ENCODE measurements around the gene FAM76A.
"Not testable (repeated sequence)": the region's sequence is repeated elsewhere in the genome, so short reads cannot be mapped to it uniquely, and the experiment has no call there.

The FAM76A gene

GRCh38 chr1:27724961-27725373 is 794 bp upstream of the FAM76A start:
- peak; percentile 25 for DNase-seq (ENCODE audit: low read depth, low spot score)

GRCh38 chr1:27726173-27727044 is 648 bp downstream of the FAM76A start:
- DNase-seq (ENCODE audit: low read depth, low spot score), result no peak

GRCh38 chr1:27727126-27727525 is 1.4 kb downstream of the FAM76A start:
- DNase-seq (ENCODE audit: low read depth, low spot score), result no peak

- no peak for DNase-seq (ENCODE audit: low read depth, low spot score)
Observed at GRCh38 chr1:27736252-27736651, 10.5 kb downstream of the FAM76A start.

GRCh38 chr1:27741121-27741520 is 15.4 kb downstream of the FAM76A start:
- no peak for DNase-seq (ENCODE audit: low read depth, low spot score)

- no peak for DNase-seq (ENCODE audit: low read depth, low spot score)
Observed at GRCh38 chr1:27744556-27744955, 18.8 kb downstream of the FAM76A start.

- no peak for DNase-seq (ENCODE audit: low read depth, low spot score)
Observed at GRCh38 chr1:27745466-27745865, 19.7 kb downstream of the FAM76A start.

- DNase-seq (ENCODE audit: low read depth, low spot score), result no peak
Observed at GRCh38 chr1:27752360-27752759, 26.6 kb downstream of the FAM76A start.

GRCh38 chr1:27755286-27755685 is 29.5 kb downstream of the FAM76A start:
- no peak for DNase-seq (ENCODE audit: low read depth, low spot score)

- DNase-seq (ENCODE audit: low read depth, low spot score), result no peak
Observed at GRCh38 chr1:27755865-27756264, 30.1 kb downstream of the FAM76A start.

- no peak for DNase-seq (ENCODE audit: low read depth, low spot score)
Observed at GRCh38 chr1:27759236-27759635, 33.5 kb downstream of the FAM76A start.

GRCh38 chr1:27760426-27760825 is 34.7 kb downstream of the FAM76A start:
- no peak for DNase-seq (ENCODE audit: low read depth, low spot score)

GRCh38 chr1:27762033-27762432 is 36.3 kb downstream of the FAM76A start:
- DNase-seq (ENCODE audit: low read depth, low spot score), result no peak

GRCh38 chr1:27763358-27763757 is 37.6 kb downstream of the FAM76A start:
- no peak for DNase-seq (ENCODE audit: low read depth, low spot score)

- DNase-seq (ENCODE audit: low read depth, low spot score), result no peak
Observed at GRCh38 chr1:27770293-27770830, 44.6 kb downstream of the FAM76A start.

- DNase-seq (ENCODE audit: low read depth, low spot score), result no peak
Observed at GRCh38 chr1:27772036-27772931, 46.5 kb downstream of the FAM76A start.

GRCh38 chr1:27772932-27773825 is 47.4 kb downstream of the FAM76A start, which contains the start of gene STX12:
TSS of gene STX12 (plus strand) at chr1:27773219. CDS start at chr1:27773308, 89 bp downstream.
- DNase-seq (ENCODE audit: low read depth, low spot score), result peak; percentile 89

- no peak for DNase-seq (ENCODE audit: low read depth, low spot score)
Observed at GRCh38 chr1:27773826-27774445, 48.2 kb downstream of the FAM76A start.

GRCh38 chr1:27774654-27775053 is 48.9 kb downstream of the FAM76A start:
- no peak for DNase-seq (ENCODE audit: low read depth, low spot score)

GRCh38 chr1:27775336-27775735 is 49.6 kb downstream of the FAM76A start:
- not testable (repeated sequence) for DNase-seq (ENCODE audit: low read depth, low spot score)

GRCh38 chr1:27776276-27776675 is 50.5 kb downstream of the FAM76A start:
- not testable (repeated sequence) for DNase-seq (ENCODE audit: low read depth, low spot score)
